Activated CD8-positive, alpha-beta memory T cell treated with anti-CD3 and anti-CD28 coated beads, Interleukin-2, amount 50 U/mL, for 4 hours (primary cell): ENCODE data around the gene COL4A1.
A peak's percentile ranks its signal among the peaks of the same experiment; 100 is the strongest.
"Not testable (repeated sequence)": the region's sequence is repeated elsewhere in the genome, so short reads cannot be mapped to it uniquely, and the experiment has no call there.

Experiments
- DNase-seq: peaks from one replicate; pipeline ENCODE4 v3.0.0-alpha.2; 2020

COL4A1 gene

GRCh38 chr13:110125613-110126272, 181.2 kb downstream of the COL4A1 start:
- no peak for DNase-seq

GRCh38 chr13:110125157-110125556, 181.8 kb downstream of the COL4A1 start:
- no peak for DNase-seq

DNA sequence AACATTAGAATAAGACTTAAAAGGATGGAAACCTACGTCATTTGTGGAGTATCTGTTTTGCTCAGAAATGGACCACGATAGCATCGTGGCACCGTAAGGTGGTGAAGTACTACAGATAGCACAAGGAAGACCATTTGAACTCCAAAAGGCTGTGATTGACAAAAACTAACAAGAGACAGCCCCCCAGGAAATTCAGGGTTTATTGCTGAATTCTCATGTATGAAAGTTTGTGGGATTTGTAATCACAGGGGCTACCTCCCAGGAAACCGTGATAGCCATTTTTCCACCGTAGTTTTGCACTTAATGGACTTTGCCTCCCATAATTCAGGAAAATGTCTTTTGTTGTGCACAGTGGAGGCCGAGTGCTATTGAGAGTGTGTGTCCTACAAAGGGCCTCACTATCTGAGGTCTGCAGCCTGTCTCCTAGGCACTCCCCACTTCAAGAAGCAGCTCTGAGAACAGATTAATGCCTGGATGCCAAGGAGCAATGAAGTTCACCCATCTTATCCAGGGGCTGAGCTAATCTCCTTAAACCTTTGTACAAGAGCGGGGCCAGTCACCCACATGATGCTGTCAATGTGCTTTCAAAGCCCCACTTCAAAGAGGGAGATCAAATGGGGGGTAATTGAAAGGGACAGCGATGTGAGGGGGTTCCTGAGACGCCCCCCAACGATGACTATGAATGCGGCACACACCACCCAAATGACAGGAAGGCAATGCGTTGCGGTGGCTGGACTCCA, 182.6 kb downstream of the COL4A1 start:
- DNase-seq, result no peak

DNA sequence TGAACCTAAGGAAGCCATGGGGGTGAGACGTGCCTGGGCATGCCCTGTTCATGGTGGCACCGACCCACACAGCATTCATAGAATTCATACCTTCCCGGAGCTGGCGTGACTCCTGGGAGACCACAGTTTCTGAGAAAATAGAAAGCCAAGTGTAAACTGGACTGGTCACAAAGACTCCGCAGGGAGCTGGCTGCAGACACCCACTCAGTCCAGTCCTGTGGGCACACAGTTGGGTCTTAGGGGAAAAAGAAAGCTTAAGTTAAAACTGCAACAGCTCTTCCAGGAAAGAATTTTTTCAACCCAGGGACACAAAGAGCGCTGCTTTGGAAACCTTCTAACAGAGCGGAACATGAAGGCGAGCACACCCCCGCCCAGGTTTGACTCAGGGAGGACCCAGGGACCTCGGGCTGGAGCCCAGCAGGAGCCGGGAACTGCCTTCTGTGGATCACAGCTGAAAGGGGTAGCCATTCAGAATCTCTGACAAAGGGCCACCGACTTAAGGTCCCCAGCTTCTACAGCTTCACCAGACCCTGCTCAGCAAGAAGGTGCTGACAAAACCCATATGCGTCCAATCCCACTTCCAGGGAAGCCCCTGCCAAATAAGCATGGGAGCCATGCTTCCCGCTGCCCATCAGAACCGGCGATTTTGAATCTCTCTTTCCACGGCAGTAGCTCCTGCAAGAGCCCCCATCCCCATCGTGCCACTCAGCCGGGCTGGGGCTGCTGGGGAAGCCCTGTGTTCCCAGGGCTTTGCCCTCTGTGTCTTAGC, 183.7 kb downstream of the COL4A1 start:
- DNase-seq, result no peak

DNA sequence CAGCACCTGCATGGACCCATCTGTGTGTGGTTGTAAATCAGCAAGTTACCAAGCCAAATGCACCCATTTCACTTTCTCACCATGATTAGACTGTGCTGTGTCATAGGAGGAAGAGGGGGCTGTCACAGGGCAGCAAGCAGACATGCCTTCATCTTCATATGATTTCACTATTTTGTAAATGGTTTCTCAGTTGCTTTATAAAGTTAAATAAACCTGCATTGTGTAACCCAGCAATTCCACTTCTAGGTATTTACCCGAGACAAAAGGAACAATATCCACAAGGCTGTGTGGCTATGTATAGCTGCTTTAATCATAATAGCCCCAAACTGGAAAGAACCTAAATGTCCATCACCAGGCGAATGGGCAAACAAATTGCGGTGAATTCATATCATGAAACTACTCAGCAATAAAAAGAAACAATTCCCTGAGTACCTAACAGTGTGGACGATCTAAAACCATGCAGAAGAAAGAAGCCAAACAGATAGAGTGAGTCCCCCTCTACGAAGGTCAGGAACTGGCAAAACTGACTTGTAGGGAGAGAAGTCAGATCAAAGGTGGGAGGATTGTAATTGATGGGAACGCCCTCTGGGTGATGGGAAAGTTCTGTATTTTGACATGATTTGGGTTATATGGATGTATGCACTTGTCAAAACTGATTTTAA, 185.4 kb downstream of the COL4A1 start:
- DNase-seq, result no peak

- no peak for DNase-seq
Measured at GRCh38 chr13:110119935-110120905, 186.7 kb downstream of the COL4A1 start.

DNA sequence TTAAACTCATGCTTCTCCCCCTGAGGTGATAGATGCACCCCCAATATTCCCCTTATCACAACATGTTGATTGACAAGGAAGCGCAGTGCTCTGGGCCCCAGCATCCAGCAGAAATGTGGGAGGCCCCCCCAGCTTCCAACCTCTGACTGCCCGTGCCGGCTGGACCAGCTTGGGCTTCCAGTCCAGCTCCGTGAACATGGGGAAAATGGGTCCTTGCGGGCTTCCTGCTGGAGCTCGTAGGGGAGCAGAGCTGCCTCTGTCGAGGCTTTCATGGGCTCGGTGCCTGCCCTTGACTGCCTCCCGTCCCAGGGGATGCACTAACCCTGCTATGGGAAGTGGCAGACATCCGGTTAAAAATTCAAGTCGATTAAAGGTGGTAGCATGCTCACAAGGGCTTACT, 188.9 kb downstream of the COL4A1 start:
- DNase-seq, result no peak

GRCh38 chr13:110116072-110116487, 190.9 kb downstream of the COL4A1 start:
- peak; percentile 42 for DNase-seq

GRCh38 chr13:110115591-110115990, 191.4 kb downstream of the COL4A1 start:
- no peak for DNase-seq

GRCh38 chr13:110114316-110114715, 192.6 kb downstream of the COL4A1 start:
- DNase-seq, result no peak

GRCh38 chr13:110113284-110113764, 193.6 kb downstream of the COL4A1 start:
- no peak for DNase-seq

GRCh38 chr13:110112379-110112778, 194.6 kb downstream of the COL4A1 start:
- DNase-seq, result not testable (repeated sequence)

- no peak for DNase-seq
Measured at GRCh38 chr13:110110783-110111182, 196.2 kb downstream of the COL4A1 start.

DNA sequence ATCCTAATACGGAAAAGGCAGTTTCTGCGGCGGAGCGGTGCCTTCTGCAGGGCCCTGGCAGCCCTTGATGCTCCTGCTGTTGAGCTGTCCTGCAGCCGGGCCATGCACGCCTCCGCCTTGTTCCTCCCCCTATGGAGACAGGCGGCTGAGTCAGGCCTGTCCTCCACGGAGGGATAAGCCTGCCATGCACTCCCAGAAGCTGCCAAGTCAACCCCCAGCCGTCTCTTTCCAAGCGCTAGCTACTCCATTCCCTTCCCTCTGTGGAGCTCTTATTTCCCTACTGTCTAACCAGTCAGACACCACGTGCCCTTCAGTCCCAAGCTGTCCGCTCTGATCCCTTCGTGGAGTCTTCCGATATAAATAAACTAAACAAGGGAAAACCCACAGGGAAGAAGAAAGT, 197.0 kb downstream of the COL4A1 start:
- DNase-seq, result no peak

- DNase-seq, result no peak
Measured at GRCh38 chr13:110109140-110109783, 197.7 kb downstream of the COL4A1 start.

GRCh38 chr13:110108348-110109139, 198.4 kb downstream of the COL4A1 start:
- DNase-seq, result no peak

GRCh38 chr13:110107568-110108347, 199.2 kb downstream of the COL4A1 start:
- no peak for DNase-seq

GRCh38 chr13:110106726-110107125, 200.2 kb downstream of the COL4A1 start:
- DNase-seq, result no peak

GRCh38 chr13:110105136-110105535, 201.8 kb downstream of the COL4A1 start:
- DNase-seq, result no peak

DNA sequence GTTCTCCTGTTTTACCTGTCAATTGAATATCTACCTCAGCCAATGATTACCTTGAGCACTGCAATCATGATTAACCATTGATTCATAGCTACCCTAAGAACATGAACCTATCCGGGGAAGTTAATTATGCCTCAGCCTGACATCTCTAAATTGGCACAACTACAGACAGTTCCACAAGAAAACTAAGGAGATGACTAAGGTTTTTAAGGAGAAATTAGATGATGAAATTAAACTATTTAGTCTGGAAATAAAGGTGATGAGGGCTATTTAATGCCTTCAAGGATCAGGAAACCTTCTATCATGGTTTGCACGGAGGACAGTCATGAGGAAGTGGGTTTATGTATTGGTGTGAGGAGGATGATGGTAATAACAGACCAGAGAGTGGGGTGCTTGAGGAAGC, 203.4 kb downstream of the COL4A1 start:
- no peak for DNase-seq
